Esophagus muscularis mucosa (tissue), 4 donors: ENCODE data around the gene ITM2C.

Experiments
- CTCF ChIP-seq, 3 experiments: fragments of 200-600 bp in 2 of 3; fragments of 450-650 bp in 1 of 3; sonication (generic) in 2 of 3; IDR thresholded peaks; one replicate each; pipeline ENCODE4 v1.5.1; 2017 to 2019; ENCODE audit warnings: antibody characterized with exemption in 3 of 3, mild to moderate bottlenecking in 2 of 3, moderate library complexity in 1 of 3
- EP300 ChIP-seq: sonication (generic); formaldehyde crosslinking; IDR thresholded peaks from one replicate; pipeline ENCODE4 v1.6.1; 2017; ENCODE audit warnings: antibody characterized with exemption
- POLR2A ChIP-seq: fragments of 450-650 bp; IDR thresholded peaks from one replicate; pipeline ENCODE4 v1.6.1; 2017; ENCODE audit warnings: antibody characterized with exemption, moderate library complexity, mild to moderate bottlenecking, low read depth
- POLR2AphosphoS5 ChIP-seq, 2 donors: sonication (generic); formaldehyde crosslinking; IDR thresholded peaks; one replicate each; pipeline ENCODE4 v1.6.1; 2017; ENCODE audit warnings: antibody characterized with exemption in 2 of 2

- TF ChIP-seq CTCF (IDR thresholded peaks at IDR 0.05) (no peak), POLR2A (no peak), POLR2AphosphoS5 (IDR thresholded peaks at IDR 0.05) (no peak), EP300 (no peak)
Measured at GRCh38 chr2:230875347-230876315, 10.9 kb downstream of the ITM2C start.
